Measurements from ENCODE around the gene GYS1. TPM values are rescaled to one million over a fixed set of nuclear protein-coding genes. Genes with fewer than 3 reads are reported as not detected.

The GYS1 gene
- total and polyA plus RNA-seq, 4 donors, result 2.6 to 8.7 (median 6.3) TPM

- peaks cover 4 to 32% (median 21%) of the 10 kb centered on the region in 4 donors for H3K36me3 ChIP-seq (ENCODE audit: control insufficient read depth in 4 of 4, insufficient read depth in 3 of 4, low read depth in 1 of 4, low read length in 3 of 4)
- H3K9ac ChIP-seq (ENCODE audit: low read depth in 1 of 2, low read length in 2 of 2), result no peak overlapping the region
- DNase-seq (ENCODE audit: low spot score), result no peak
- no peaks in the 10 kb centered on the region for H3K27me3 ChIP-seq (ENCODE audit: control insufficient read depth in 4 of 4, insufficient read depth in 4 of 4, low read length in 3 of 4)
- no peaks in the 10 kb centered on the region for H3K9me3 ChIP-seq (ENCODE audit: control insufficient read depth in 4 of 4, low read length in 3 of 4)
- 96% methylated on average over 9 of the region's 9 CpGs for WGBS
- H3K4me1 ChIP-seq (ENCODE audit: control insufficient read depth in 4 of 4, insufficient read depth in 4 of 4, low read length in 3 of 4), result peaks cover 2 to 7% (median 4%) of the 10 kb centered on the region in 4 donors
- H3K27ac ChIP-seq (ENCODE audit: low read depth in 1 of 2, low read length in 2 of 2), result no peak overlapping the region
- H3K4me3 ChIP-seq (ENCODE audit: low read depth in 1 of 3, low read length in 3 of 3), result no peak overlapping the region
- TF ChIP-seq, protein P1, sequence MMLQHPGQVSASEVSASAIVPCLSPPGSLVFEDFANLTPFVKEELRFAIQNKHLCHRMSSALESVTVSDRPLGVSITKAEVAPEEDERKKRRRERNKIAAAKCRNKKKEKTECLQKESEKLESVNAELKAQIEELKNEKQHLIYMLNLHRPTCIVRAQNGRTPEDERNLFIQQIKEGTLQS (IDR thresholded peaks at IDR 0.05), result no peak
- TF ChIP-seq, protein P2, sequence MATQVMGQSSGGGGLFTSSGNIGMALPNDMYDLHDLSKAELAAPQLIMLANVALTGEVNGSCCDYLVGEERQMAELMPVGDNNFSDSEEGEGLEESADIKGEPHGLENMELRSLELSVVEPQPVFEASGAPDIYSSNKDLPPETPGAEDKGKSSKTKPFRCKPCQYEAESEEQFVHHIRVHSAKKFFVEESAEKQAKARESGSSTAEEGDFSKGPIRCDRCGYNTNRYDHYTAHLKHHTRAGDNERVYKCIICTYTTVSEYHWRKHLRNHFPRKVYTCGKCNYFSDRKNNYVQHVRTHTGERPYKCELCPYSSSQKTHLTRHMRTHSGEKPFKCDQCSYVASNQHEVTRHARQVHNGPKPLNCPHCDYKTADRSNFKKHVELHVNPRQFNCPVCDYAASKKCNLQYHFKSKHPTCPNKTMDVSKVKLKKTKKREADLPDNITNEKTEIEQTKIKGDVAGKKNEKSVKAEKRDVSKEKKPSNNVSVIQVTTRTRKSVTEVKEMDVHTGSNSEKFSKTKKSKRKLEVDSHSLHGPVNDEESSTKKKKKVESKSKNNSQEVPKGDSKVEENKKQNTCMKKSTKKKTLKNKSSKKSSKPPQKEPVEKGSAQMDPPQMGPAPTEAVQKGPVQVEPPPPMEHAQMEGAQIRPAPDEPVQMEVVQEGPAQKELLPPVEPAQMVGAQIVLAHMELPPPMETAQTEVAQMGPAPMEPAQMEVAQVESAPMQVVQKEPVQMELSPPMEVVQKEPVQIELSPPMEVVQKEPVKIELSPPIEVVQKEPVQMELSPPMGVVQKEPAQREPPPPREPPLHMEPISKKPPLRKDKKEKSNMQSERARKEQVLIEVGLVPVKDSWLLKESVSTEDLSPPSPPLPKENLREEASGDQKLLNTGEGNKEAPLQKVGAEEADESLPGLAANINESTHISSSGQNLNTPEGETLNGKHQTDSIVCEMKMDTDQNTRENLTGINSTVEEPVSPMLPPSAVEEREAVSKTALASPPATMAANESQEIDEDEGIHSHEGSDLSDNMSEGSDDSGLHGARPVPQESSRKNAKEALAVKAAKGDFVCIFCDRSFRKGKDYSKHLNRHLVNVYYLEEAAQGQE (IDR thresholded peaks at IDR 0.05), result no peak
- TF ChIP-seq FOXA2 (IDR thresholded peaks at IDR 0.05), result no peak
- no peak for TF ChIP-seq RAD21 (IDR thresholded peaks at IDR 0.05)
- TF ChIP-seq HNF4A (conservative IDR thresholded peaks at IDR 0.05), result no peak
- no peak for TF ChIP-seq RXRA (IDR thresholded peaks at IDR 0.05)
- TF ChIP-seq FOXA1 (IDR thresholded peaks at IDR 0.05), result no peak
- TF ChIP-seq, protein P3, sequence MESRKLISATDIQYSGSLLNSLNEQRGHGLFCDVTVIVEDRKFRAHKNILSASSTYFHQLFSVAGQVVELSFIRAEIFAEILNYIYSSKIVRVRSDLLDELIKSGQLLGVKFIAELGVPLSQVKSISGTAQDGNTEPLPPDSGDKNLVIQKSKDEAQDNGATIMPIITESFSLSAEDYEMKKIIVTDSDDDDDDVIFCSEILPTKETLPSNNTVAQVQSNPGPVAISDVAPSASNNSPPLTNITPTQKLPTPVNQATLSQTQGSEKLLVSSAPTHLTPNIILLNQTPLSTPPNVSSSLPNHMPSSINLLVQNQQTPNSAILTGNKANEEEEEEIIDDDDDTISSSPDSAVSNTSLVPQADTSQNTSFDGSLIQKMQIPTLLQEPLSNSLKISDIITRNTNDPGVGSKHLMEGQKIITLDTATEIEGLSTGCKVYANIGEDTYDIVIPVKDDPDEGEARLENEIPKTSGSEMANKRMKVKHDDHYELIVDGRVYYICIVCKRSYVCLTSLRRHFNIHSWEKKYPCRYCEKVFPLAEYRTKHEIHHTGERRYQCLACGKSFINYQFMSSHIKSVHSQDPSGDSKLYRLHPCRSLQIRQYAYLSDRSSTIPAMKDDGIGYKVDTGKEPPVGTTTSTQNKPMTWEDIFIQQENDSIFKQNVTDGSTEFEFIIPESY (IDR thresholded peaks at IDR 0.05), result no peak
- no peak for TF ChIP-seq EGR1 (IDR thresholded peaks at IDR 0.05; ENCODE audit: low read depth in 2 of 2)
- no peak for TF ChIP-seq NR2F2 (IDR thresholded peaks at IDR 0.05)
- no peak for TF ChIP-seq JUND (IDR thresholded peaks at IDR 0.05)
- no peak for TF ChIP-seq TAF1 (conservative IDR thresholded peaks at IDR 0.05)
Measured at GRCh38 chr19:48982280-48982679, 10.8 kb downstream of the GYS1 start.

DNA sequence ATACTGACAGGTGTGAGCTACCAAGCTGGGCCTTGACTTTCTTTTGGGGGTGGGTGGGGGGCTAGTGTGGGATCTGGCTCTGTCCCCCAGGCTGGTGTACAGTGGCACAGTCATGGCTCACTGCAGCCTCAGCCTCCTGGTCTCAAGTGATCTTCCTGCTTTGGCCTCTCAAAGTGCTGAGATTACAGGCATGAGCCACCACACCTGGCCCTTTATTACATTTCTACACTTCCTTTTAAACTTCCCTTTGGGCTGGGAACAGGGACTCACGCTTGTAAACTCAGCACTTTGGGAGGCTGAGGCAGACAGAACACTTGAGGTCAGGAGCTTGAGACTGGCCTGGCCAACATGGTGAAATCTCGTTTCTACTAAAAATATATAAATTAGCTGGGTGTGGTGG, 16.0 kb downstream of the GYS1 start:
- Histone ChIP-seq H3K27me3 (ENCODE audit: control insufficient read depth in 4 of 4, insufficient read depth in 4 of 4, low read length in 3 of 4) (no peaks in the 10 kb centered on the region), H3K36me3 (ENCODE audit: control insufficient read depth in 4 of 4, insufficient read depth in 3 of 4, low read depth in 1 of 4, low read length in 3 of 4) (peaks cover 1 to 32% (median 12%) of the 10 kb centered on the region in 4 donors), H3K9ac (ENCODE audit: low read depth in 1 of 2, low read length in 2 of 2) (no peak overlapping the region), H3K4me1 (ENCODE audit: control insufficient read depth in 4 of 4, insufficient read depth in 4 of 4, low read length in 3 of 4) (no peaks in the 10 kb centered on the region), H3K9me3 (ENCODE audit: control insufficient read depth in 4 of 4, low read length in 3 of 4) (no peaks in the 10 kb centered on the region), H3K4me3 (ENCODE audit: low read depth in 1 of 3, low read length in 3 of 3) (no peak overlapping the region), H3K27ac (ENCODE audit: low read depth in 1 of 2, low read length in 2 of 2) (no peak overlapping the region)
- 88% methylated on average over 2 of the region's 2 CpGs for WGBS
- no peak for DNase-seq (ENCODE audit: low spot score)
- TF ChIP-seq TAF1 (conservative IDR thresholded peaks at IDR 0.05) (no peak), HNF4A (conservative IDR thresholded peaks at IDR 0.05) (no peak), RAD21 (IDR thresholded peaks at IDR 0.05) (no peak), RXRA (IDR thresholded peaks at IDR 0.05) (no peak), FOXA1 (IDR thresholded peaks at IDR 0.05) (no peak), JUND (IDR thresholded peaks at IDR 0.05) (no peak)
- TF ChIP-seq, protein P4, sequence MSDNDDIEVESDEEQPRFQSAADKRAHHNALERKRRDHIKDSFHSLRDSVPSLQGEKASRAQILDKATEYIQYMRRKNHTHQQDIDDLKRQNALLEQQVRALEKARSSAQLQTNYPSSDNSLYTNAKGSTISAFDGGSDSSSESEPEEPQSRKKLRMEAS (IDR thresholded peaks at IDR 0.05), result no peak
- TF ChIP-seq, protein P1 (IDR thresholded peaks at IDR 0.05), result no peak
- TF ChIP-seq, protein P3 (IDR thresholded peaks at IDR 0.05), result no peak
- TF ChIP-seq, protein P5, sequence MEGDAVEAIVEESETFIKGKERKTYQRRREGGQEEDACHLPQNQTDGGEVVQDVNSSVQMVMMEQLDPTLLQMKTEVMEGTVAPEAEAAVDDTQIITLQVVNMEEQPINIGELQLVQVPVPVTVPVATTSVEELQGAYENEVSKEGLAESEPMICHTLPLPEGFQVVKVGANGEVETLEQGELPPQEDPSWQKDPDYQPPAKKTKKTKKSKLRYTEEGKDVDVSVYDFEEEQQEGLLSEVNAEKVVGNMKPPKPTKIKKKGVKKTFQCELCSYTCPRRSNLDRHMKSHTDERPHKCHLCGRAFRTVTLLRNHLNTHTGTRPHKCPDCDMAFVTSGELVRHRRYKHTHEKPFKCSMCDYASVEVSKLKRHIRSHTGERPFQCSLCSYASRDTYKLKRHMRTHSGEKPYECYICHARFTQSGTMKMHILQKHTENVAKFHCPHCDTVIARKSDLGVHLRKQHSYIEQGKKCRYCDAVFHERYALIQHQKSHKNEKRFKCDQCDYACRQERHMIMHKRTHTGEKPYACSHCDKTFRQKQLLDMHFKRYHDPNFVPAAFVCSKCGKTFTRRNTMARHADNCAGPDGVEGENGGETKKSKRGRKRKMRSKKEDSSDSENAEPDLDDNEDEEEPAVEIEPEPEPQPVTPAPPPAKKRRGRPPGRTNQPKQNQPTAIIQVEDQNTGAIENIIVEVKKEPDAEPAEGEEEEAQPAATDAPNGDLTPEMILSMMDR (IDR thresholded peaks at IDR 0.05; ENCODE audit: low read depth, low read length, missing input control), result no peak

Data from liver (tissue), 9 donors.